Endothelial cell of umbilical vein (primary cell): Measurements from ENCODE around the gene CPZ. TPM values are rescaled to one million over a fixed set of nuclear protein-coding genes. Genes with fewer than 3 reads are reported as not detected.

ENCODE experiments used
- BruUV-seq: library from RNA; stranded (reverse); fragments of 400-500 nt; replicated peaks from 2 replicates; lab custom pipeline; 2021; lab: Mats Ljungman, UMichigan
- CTCF ChIA-PET: fragments of 300-600, 350-600 bp; sonication (Branson Sonifier 250); formaldehyde crosslinking; loops from one replicate; lab custom pipeline; 2021; ENCODE audit warnings: antibody characterized with exemption, inconsistent platforms; lab: Charles Lee
- POLR2A ChIA-PET: fragments of 300-600, 350-600 bp; sonication (Branson Sonifier 250); formaldehyde crosslinking; loops from one replicate; lab custom pipeline; 2021; ENCODE audit warnings: antibody characterized with exemption, inconsistent platforms; lab: Charles Lee
- DNase-seq: peaks from one replicate; pipeline ENCODE4 v3.0.0-alpha.2; 2011; ENCODE audit warnings: low read depth, low spot score
- FAIRE-seq: peaks from 2 replicates; lab custom pipeline; 2011; peaks lifted over from hg19 to GRCh38; lab: Jason Lieb, UNC
- H2AFZ ChIP-seq: 2 replicates; pipeline ENCODE4 v1.6.0; 2012; ENCODE audit warnings: low read depth, low read length, control low read depth, inconsistent platforms
- H3K27ac ChIP-seq: 2 replicates; pipeline ENCODE4 v1.5.1; 2011; ENCODE audit warnings: low read depth, mild to moderate bottlenecking, control low read depth, low read length, moderate library complexity; ENCODE audit not compliant: insufficient read depth
- H3K27me3 ChIP-seq, 2 experiments: 2 replicates each; pipeline versions ENCODE4 v1.6.0 to v1.6.1; 2011; ENCODE audit warnings: low read length in 2 of 2, mixed read lengths in 1 of 2; ENCODE audit not compliant: control insufficient read depth in 2 of 2, insufficient read depth in 2 of 2
- H3K36me3 ChIP-seq, 2 experiments: 2 replicates in 1 of 2; 3 replicates in 1 of 2; pipeline ENCODE4 v1.5.1; 2011; ENCODE audit warnings: low read length in 2 of 2, mild to moderate bottlenecking in 1 of 2, moderate library complexity in 1 of 2; ENCODE audit not compliant: control insufficient read depth in 2 of 2, insufficient read depth in 2 of 2; ENCODE audit errors: extremely low read depth in 1 of 2
- H3K4me1 ChIP-seq: 3 replicates; pipeline ENCODE4 v1.5.1; 2011; ENCODE audit warnings: mild to moderate bottlenecking, low read length; ENCODE audit not compliant: control insufficient read depth, insufficient read depth; ENCODE audit errors: extremely low read depth
- H3K4me2 ChIP-seq: 2 replicates; pipeline ENCODE4 v1.6.1; 2011; ENCODE audit warnings: low read length, control low read depth, mixed read lengths; ENCODE audit not compliant: insufficient read depth
- H3K4me3 ChIP-seq, 3 experiments: fragments of 200-600 bp in 1 of 3; sonication (generic), shearing (Covaris generic) in 1 of 3; replicated peaks in 1 of 3; 2 replicates each; pipeline ENCODE4 v1.5.1; 2011 to 2016; ENCODE audit warnings: control low read depth in 3 of 3, low read length in 3 of 3, mild to moderate bottlenecking in 2 of 3, inconsistent platforms in 1 of 3, low read depth in 1 of 3, moderate library complexity in 1 of 3; ENCODE audit not compliant: insufficient read depth in 1 of 3
- H3K79me2 ChIP-seq: 2 replicates; pipeline ENCODE4 v1.6.0; 2012; ENCODE audit warnings: low read length, inconsistent platforms; ENCODE audit not compliant: control insufficient read depth, insufficient read depth
- H3K9ac ChIP-seq: replicated peaks from 2 replicates; pipeline ENCODE3; 2011; ENCODE audit warnings: low read length, control low read depth; ENCODE audit not compliant: insufficient read depth; ENCODE audit errors: extremely low read depth
- H3K9me1 ChIP-seq: replicated peaks from 3 replicates; pipeline ENCODE4 v1.6.0; 2011; ENCODE audit warnings: mild to moderate bottlenecking, low read length; ENCODE audit not compliant: control insufficient read depth, insufficient read depth; ENCODE audit errors: extremely low read depth
- H3K9me3 ChIP-seq: replicated peaks from 2 replicates; pipeline ENCODE4 v1.5.1; 2012; ENCODE audit warnings: low read length, inconsistent platforms; ENCODE audit not compliant: control insufficient read depth, insufficient read depth
- H4K20me1 ChIP-seq: replicated peaks from 2 replicates; pipeline ENCODE3; 2011; ENCODE audit warnings: mild to moderate bottlenecking, low read length; ENCODE audit not compliant: control insufficient read depth, insufficient read depth; ENCODE audit errors: extremely low read depth
- EZH2 ChIP-seq: IDR thresholded peaks from 2 replicates; pipeline ENCODE4 v1.6.1; 2012; ENCODE audit warnings: borderline replicate concordance, low read depth, mild to moderate bottlenecking, moderate library complexity, low read length, inconsistent platforms; ENCODE audit not compliant: severe bottlenecking
- FOS ChIP-seq: IDR thresholded peaks from 2 replicates; pipeline ENCODE4 v1.6.1; 2011; ENCODE audit warnings: mild to moderate bottlenecking, low read length, moderate library complexity, borderline replicate concordance; ENCODE audit not compliant: insufficient read depth
- GATA2 ChIP-seq: IDR thresholded peaks from 2 replicates; pipeline ENCODE4 v1.7.0; 2011; ENCODE audit warnings: low read depth, mild to moderate bottlenecking, moderate library complexity, mixed read lengths, low read length; ENCODE audit not compliant: insufficient read length, insufficient read depth
- JUN ChIP-seq: IDR thresholded peaks from 2 replicates; pipeline ENCODE4 v1.6.1; 2011; ENCODE audit warnings: borderline replicate concordance, low read depth; ENCODE audit not compliant: insufficient read length, insufficient read depth
- MYC ChIP-seq: IDR thresholded peaks from one replicate; pipeline ENCODE4 v1.6.1; 2011; ENCODE audit warnings: mild to moderate bottlenecking, low read depth, low read length
- POLR2A ChIP-seq: IDR thresholded peaks from 2 replicates; pipeline ENCODE4 v1.6.1; 2012; ENCODE audit warnings: low read depth, mild to moderate bottlenecking, control low read depth, low read length
- POLR2AphosphoS5 ChIP-seq: IDR thresholded peaks from 2 replicates; pipeline ENCODE4 v1.6.1; 2012; ENCODE audit warnings: low read depth, mild to moderate bottlenecking, control low read depth, low read length, moderate library complexity; ENCODE audit not compliant: insufficient read depth
- dilution Hi-C: fragments of 300-500 bp; cut with MboI; formaldehyde crosslinking; loops from one replicate; pipeline ENCODE4 v1.15.0; 2019; ENCODE audit warnings: low sequenced_read_pairs; ENCODE audit not compliant: extremely low pct_ligation_motif_present
- intact Hi-C: fragments of 100-400 bp; cut with micrococcal nuclease; formaldehyde crosslinking; loops from one replicate; pipeline ENCODE4 v1.10.0; 2022
- polyA plus RNA-seq, 4 experiments: library from polyadenylated mRNA; depleted of rRNA in 3 of 4; stranded (reverse) in 3 of 4; unstranded in 1 of 4; fragments of >200 nt; gene quantifications; 2 replicates each; pipeline versions ENCODE4 v1.2.1 to v1.2.3, GENCODE V29; 2011 to 2012; ENCODE audit warnings: missing spikeins in 1 of 4
- total RNA-seq: library from RNA; stranded (reverse); gene quantifications from 2 replicates; pipeline ENCODE4 v1.2.3, GENCODE V29; 2021
- TF ChIP-seq, protein P1 (sequence below), 2 donors: IDR thresholded peaks; 1 replicate in 1 of 2; 2 replicates in 1 of 2; pipeline ENCODE4 v1.5.1; 2011; ENCODE audit warnings: low read length in 2 of 2, mild to moderate bottlenecking in 2 of 2, moderate library complexity in 2 of 2, control low read depth in 1 of 2, inconsistent platforms in 1 of 2, low read depth in 1 of 2; ENCODE audit not compliant: insufficient read depth in 1 of 2; ENCODE audit errors: extremely low read depth in 1 of 2
- TF ChIP-seq, protein P2 (sequence below): IDR thresholded peaks from 2 replicates; pipeline ENCODE4 v1.6.1; 2011; ENCODE audit not compliant: insufficient read depth, insufficient read length

The CPZ gene
- total and polyA plus RNA-seq, 2 donors (not counting 3 experiments of a cell fraction or from before 2014, with no cell fraction given) = not detected

DNA sequence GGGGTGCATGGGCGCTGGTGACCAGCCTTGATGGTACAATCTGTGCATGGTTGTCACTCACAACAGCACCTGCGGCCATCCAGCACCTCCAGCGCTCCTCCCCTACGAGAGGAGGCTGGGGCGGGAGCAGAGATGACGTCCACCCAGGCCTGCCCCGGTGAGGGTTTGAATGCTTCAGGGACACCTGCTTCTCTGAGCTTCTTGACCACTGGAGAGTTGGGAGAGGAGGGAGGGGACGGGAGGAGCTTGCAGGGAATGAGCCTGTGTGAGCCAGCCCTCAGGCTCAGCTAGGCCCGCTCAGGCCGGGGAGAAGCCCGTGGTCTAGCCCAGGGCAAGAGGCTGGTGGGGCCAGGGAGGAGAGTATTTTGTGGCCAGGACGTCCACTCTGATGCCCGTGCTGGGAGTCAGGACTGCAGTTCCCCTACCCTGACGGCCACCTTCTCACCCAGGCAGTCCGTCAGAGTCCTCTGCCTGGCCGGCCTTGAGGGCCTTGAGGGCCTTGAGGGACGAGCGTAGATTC is 59.2 kb downstream of the CPZ start:
- H3K36me3 ChIP-seq = no peaks in the 10 kb centered on the region
- no peaks in the 10 kb centered on the region for H3K4me1 ChIP-seq
- H3K9me1 ChIP-seq = no peaks in the 10 kb centered on the region
- H3K4me2 ChIP-seq = no peak overlapping the region
- H3K4me3 ChIP-seq = no peak overlapping the region
- CTCF ChIA-PET = interaction anchor here (1.1 kb wide), 1 partner anchor 36 kb away, joined by 4 read pairs; no protein-coding TSS in a partner anchor
- POLR2A ChIA-PET = no interaction called here
- FAIRE-seq (no peak), DNase-seq (no peak)
- dilution Hi-C loops = no loop called here
- no peak for TF ChIP-seq POLR2A
- H2AFZ ChIP-seq = no peak overlapping the region
- no peak overlapping the region for H3K27ac ChIP-seq
- no peaks in the 10 kb centered on the region for H3K27me3 ChIP-seq
- H4K20me1 ChIP-seq = no peaks in the 10 kb centered on the region
- H3K9me3 ChIP-seq = no peaks in the 10 kb centered on the region
- intact Hi-C loops = no loop called here
- H3K79me2 ChIP-seq = no peaks in the 10 kb centered on the region
- no peak overlapping the region for H3K9ac ChIP-seq
- BruUV-seq = no TSS peak

DNA sequence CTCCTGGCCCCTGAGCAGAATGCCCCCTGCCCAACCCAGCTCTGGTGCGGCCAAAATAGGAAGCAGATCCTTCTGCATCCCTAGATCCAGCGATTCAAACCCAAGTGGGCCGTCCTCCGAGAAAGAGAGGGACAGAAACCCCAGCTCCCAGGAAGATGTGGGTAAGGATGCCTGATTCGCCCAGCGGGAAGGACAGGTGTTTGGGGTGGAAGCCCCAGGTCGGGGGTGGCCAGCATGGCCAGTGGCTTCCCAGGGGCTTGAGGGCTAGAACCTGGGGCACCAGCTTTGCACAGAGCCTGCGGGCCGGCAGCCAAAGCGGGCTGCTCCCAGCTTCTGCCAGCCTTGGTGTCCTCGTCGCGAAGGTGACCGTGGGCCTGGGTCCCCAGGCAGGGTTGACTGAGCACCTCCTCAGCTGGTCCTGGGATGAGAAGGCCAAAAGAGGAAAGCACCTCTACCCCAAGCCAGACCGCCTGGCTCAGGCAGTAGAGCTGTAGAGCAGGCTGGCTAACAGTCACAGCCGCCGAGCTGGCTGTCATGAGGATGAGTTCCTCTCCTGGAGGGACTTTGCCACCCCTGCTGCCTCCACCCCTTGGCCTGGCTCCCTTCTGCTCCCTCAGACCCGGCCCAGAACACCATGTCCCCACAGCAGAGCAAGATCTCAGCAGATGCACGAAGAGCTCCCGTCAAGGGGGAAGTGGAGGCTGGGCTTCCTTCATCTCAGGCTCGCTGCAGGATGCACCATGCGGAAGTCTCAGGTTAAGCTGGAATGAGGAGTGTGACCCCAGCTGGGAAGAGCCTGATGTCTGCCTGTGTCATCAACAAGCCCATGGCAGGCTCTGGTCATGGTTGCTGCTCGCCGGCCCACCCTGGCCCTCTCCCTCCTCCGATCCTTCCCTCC is 59.9 kb downstream of the CPZ start:
- CTCF ChIA-PET = no interaction called here
- TF ChIP-seq GATA2 (no peak), POLR2A (no peak), FOS (no peak), EZH2 (no peak), MYC (no peak), JUN (no peak), POLR2AphosphoS5 (no peak)
- TF ChIP-seq, protein P1, sequence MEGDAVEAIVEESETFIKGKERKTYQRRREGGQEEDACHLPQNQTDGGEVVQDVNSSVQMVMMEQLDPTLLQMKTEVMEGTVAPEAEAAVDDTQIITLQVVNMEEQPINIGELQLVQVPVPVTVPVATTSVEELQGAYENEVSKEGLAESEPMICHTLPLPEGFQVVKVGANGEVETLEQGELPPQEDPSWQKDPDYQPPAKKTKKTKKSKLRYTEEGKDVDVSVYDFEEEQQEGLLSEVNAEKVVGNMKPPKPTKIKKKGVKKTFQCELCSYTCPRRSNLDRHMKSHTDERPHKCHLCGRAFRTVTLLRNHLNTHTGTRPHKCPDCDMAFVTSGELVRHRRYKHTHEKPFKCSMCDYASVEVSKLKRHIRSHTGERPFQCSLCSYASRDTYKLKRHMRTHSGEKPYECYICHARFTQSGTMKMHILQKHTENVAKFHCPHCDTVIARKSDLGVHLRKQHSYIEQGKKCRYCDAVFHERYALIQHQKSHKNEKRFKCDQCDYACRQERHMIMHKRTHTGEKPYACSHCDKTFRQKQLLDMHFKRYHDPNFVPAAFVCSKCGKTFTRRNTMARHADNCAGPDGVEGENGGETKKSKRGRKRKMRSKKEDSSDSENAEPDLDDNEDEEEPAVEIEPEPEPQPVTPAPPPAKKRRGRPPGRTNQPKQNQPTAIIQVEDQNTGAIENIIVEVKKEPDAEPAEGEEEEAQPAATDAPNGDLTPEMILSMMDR (IDR thresholded peaks at IDR 0.05; ENCODE audit: extremely low read depth in 1 of 2, insufficient read depth in 1 of 2, low read depth in 1 of 2, low read length in 2 of 2) = no peak
- TF ChIP-seq, protein P2, sequence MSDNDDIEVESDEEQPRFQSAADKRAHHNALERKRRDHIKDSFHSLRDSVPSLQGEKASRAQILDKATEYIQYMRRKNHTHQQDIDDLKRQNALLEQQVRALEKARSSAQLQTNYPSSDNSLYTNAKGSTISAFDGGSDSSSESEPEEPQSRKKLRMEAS = no peak
- no TSS peak for BruUV-seq
- Histone ChIP-seq H2AFZ (no peak overlapping the region), H3K79me2 (no peaks in the 10 kb centered on the region), H3K27ac (no peak overlapping the region), H3K4me3 (no peak overlapping the region), H3K4me2 (no peak overlapping the region), H3K4me1 (no peaks in the 10 kb centered on the region), H3K27me3 (no peaks in the 10 kb centered on the region), H3K9me1 (no peaks in the 10 kb centered on the region), H3K36me3 (no peaks in the 10 kb centered on the region), H3K9ac (no peak overlapping the region), H4K20me1 (no peaks in the 10 kb centered on the region), H3K9me3 (no peaks in the 10 kb centered on the region)
- POLR2A ChIA-PET = no interaction called here
- FAIRE-seq (no peak), DNase-seq (no peak)
- intact Hi-C loops = no loop called here
- dilution Hi-C loops = no loop called here
